Measurements from ENCODE around the gene PRSS35. TPM values are rescaled to one million over a fixed set of nuclear protein-coding genes. Genes with fewer than 3 reads are reported as not detected.

Gene PRSS35
- polyA plus RNA-seq, 1 of the 3 experiments (the other 2 are of a cell fraction): 0.36 TPM

- Histone ChIP-seq H3K9ac (no peak overlapping the region), H3K79me2 (ENCODE audit: insufficient read depth) (no peaks in the 10 kb centered on the region), H3K4me3 (ENCODE audit: low read depth in 2 of 2, low read length in 1 of 2) (no peak overlapping the region), H3K27me3 (ENCODE audit: insufficient read depth) (no peaks in the 10 kb centered on the region; the same call in 1 of the 2 replicates), H3F3A (replicated peaks; ENCODE audit: insufficient read depth) (no peaks in the 10 kb centered on the region), H2AFZ (ENCODE audit: low read depth) (no peak overlapping the region), H3K36me3 (replicated peaks in 1 of 2; ENCODE audit: control insufficient read depth in 1 of 2, insufficient read depth in 2 of 2, low read length in 1 of 2) (no peaks in the 10 kb centered on the region), H3K4me1 (ENCODE audit: control insufficient read depth in 1 of 2, insufficient read depth in 2 of 2, low read depth in 1 of 2, low read length in 1 of 2) (no peaks in the 10 kb centered on the region), H3K4me2 (no peak overlapping the region), H4K20me1 (ENCODE audit: insufficient read depth) (no peaks in the 10 kb centered on the region), H3K9me2 (no peaks in the 10 kb centered on the region), H3K27ac (ENCODE audit: low read depth in 2 of 2, low read length in 1 of 2) (no peak overlapping the region), H3K9me3 (no peaks in the 10 kb centered on the region)
- ChIA-PET CTCF (no interaction called here), POLR2A (no interaction called here)
- no peak for DNase-seq
- 53% methylated on average over 3 of the region's 3 CpGs for WGBS (ENCODE audit: low lambda C conversion rate)
- TF ChIP-seq MEF2A (IDR thresholded peaks at IDR 0.05; ENCODE audit: borderline replicate concordance, low read depth) (no peak), RFX5 (IDR thresholded peaks at IDR 0.05; ENCODE audit: low read length) (no peak)
These were observed 44.7 kb upstream of the PRSS35 start for GRCh38 chr6:83467620-83468036.

GRCh38 chr6:83470001-83470400 is 42.3 kb upstream of the PRSS35 start:
- 63% methylated on average over 4 of the region's 4 CpGs for WGBS (ENCODE audit: low lambda C conversion rate)
- Histone ChIP-seq H3K4me3 (ENCODE audit: low read depth in 2 of 2, low read length in 1 of 2) (no peak overlapping the region), H3F3A (replicated peaks; ENCODE audit: insufficient read depth) (no peaks in the 10 kb centered on the region), H3K9me3 (no peaks in the 10 kb centered on the region), H3K27ac (ENCODE audit: low read depth in 2 of 2, low read length in 1 of 2) (no peak overlapping the region), H3K4me1 (ENCODE audit: control insufficient read depth in 1 of 2, insufficient read depth in 2 of 2, low read depth in 1 of 2, low read length in 1 of 2) (peaks cover 0 to 2% of the 10 kb centered on the region in 2 experiments; a peak in 1 of 4 replicates), H3K27me3 (ENCODE audit: insufficient read depth) (no peaks in the 10 kb centered on the region; the same call in 1 of the 2 replicates), H4K20me1 (ENCODE audit: insufficient read depth) (no peaks in the 10 kb centered on the region), H3K36me3 (replicated peaks in 1 of 2; ENCODE audit: control insufficient read depth in 1 of 2, insufficient read depth in 2 of 2, low read length in 1 of 2) (no peaks in the 10 kb centered on the region), H3K9ac (no peak overlapping the region), H3K9me2 (no peaks in the 10 kb centered on the region), H3K79me2 (ENCODE audit: insufficient read depth) (no peaks in the 10 kb centered on the region), H3K4me2 (no peak overlapping the region), H2AFZ (ENCODE audit: low read depth) (no peak overlapping the region)
- ChIA-PET CTCF (interaction anchor here (1.5 kb wide), 1 partner anchor 402 kb away, joined by 4 read pairs; the partner anchor contains the start of gene DOP1A), POLR2A (no interaction called here)
- TF ChIP-seq CHD2 (IDR thresholded peaks at IDR 0.05; ENCODE audit: low read length, partially characterized antibody) (no peak), RXRA (IDR thresholded peaks at IDR 0.05; ENCODE audit: borderline replicate concordance, low read depth) (no peak), JUND (IDR thresholded peaks at IDR 0.05) (no peak), ELF1 (IDR thresholded peaks at IDR 0.05) (no peak), MXI1 (IDR thresholded peaks at IDR 0.05; ENCODE audit: low read depth, low read length) (no peak), PBX3 (IDR thresholded peaks at IDR 0.05) (no peak), SIN3A (IDR thresholded peaks at IDR 0.05; ENCODE audit: borderline replicate concordance, low read depth, low read length) (no peak)
- DNase-seq: no peak

- H3K36me3 ChIP-seq (replicated peaks in 1 of 2; ENCODE audit: control insufficient read depth in 1 of 2, insufficient read depth in 2 of 2, low read length in 1 of 2): no peaks in the 10 kb centered on the region
- TF ChIP-seq TCF12 (IDR thresholded peaks at IDR 0.05): no peak
- TF ChIP-seq EZH2phosphoT487 (IDR thresholded peaks at IDR 0.05; ENCODE audit: borderline replicate concordance, low read depth): no peak
- TF ChIP-seq NRF1 (IDR thresholded peaks at IDR 0.05; ENCODE audit: low read depth, low read length): no peak
- H2AFZ ChIP-seq (ENCODE audit: low read depth): no peak overlapping the region
- H3K9me2 ChIP-seq: no peaks in the 10 kb centered on the region
- H3K9ac ChIP-seq: no peak overlapping the region
- no peaks in the 10 kb centered on the region for H3F3A ChIP-seq (replicated peaks; ENCODE audit: insufficient read depth)
- H3K27ac ChIP-seq (ENCODE audit: low read depth in 2 of 2, low read length in 1 of 2): no peak overlapping the region
- H3K79me2 ChIP-seq (ENCODE audit: insufficient read depth): no peaks in the 10 kb centered on the region
- no peaks in the 10 kb centered on the region for H4K20me1 ChIP-seq (ENCODE audit: insufficient read depth)
- ChIA-PET CTCF (interaction anchor here (1.5 kb wide), 1 partner anchor 403 kb away, joined by 4 read pairs; the partner anchor contains the start of gene DOP1A), POLR2A (no interaction called here)
- peaks cover 0 to 2% of the 10 kb centered on the region in 2 experiments; a peak in 1 of 4 replicates for H3K4me1 ChIP-seq (ENCODE audit: control insufficient read depth in 1 of 2, insufficient read depth in 2 of 2, low read depth in 1 of 2, low read length in 1 of 2)
- WGBS (ENCODE audit: low lambda C conversion rate): 76% methylated on average over 3 of the region's 3 CpGs
- H3K4me2 ChIP-seq: no peak overlapping the region
- no peak overlapping the region for H3K4me3 ChIP-seq (ENCODE audit: low read depth in 2 of 2, low read length in 1 of 2)
- H3K27me3 ChIP-seq (ENCODE audit: insufficient read depth): no peaks in the 10 kb centered on the region; the same call in 1 of the 2 replicates
- DNase-seq: no peak
- no peaks in the 10 kb centered on the region for H3K9me3 ChIP-seq
These were observed 41.7 kb upstream of the PRSS35 start for GRCh38 chr6:83470587-83470986.

Data from SK-N-SH (cell line).